CD4-positive, alpha-beta T cell treated with Interleukin-6 for 4 hours (primary cell): ENCODE data around the gene TRPM2.
"Not testable (repeated sequence)": the region's sequence is repeated elsewhere in the genome, so short reads cannot be mapped to it uniquely, and the experiment has no call there.

Experiments used
- DNase-seq: peaks from one replicate; pipeline ENCODE4 v3.0.0-alpha.2; 2020; ENCODE audit warnings: mixed read lengths

Gene TRPM2

GRCh38 chr21:44356160-44356559 lies 2.7 kb downstream of the TRPM2 start:
- DNase-seq, result no peak

GRCh38 chr21:44356636-44357035 lies 3.2 kb downstream of the TRPM2 start:
- DNase-seq, result no peak

- DNase-seq, result no peak
These were observed 3.8 kb downstream of the TRPM2 start for GRCh38 chr21:44357064-44357837.

- no peak for DNase-seq
These were observed 6.0 kb downstream of the TRPM2 start for GRCh38 chr21:44359396-44359795.

GRCh38 chr21:44360159-44360558 lies 6.7 kb downstream of the TRPM2 start:
- no peak for DNase-seq

- DNase-seq, result not testable (repeated sequence)
These were observed 8.5 kb downstream of the TRPM2 start for GRCh38 chr21:44361903-44362302.

- no peak for DNase-seq
These were observed 9.9 kb downstream of the TRPM2 start for GRCh38 chr21:44363278-44363677.

GRCh38 chr21:44364151-44365053 lies 11.0 kb downstream of the TRPM2 start:
- no peak for DNase-seq

- no peak for DNase-seq
These were observed 12.0 kb downstream of the TRPM2 start for GRCh38 chr21:44365251-44365966.

- no peak for DNase-seq
These were observed 12.7 kb downstream of the TRPM2 start for GRCh38 chr21:44365967-44366585.

GRCh38 chr21:44366586-44367211 lies 13.3 kb downstream of the TRPM2 start:
- no peak for DNase-seq

GRCh38 chr21:44368711-44369446 lies 15.5 kb downstream of the TRPM2 start:
- DNase-seq, result no peak

GRCh38 chr21:44370027-44370735 lies 16.8 kb downstream of the TRPM2 start:
- DNase-seq, result no peak

GRCh38 chr21:44370786-44371410 lies 17.5 kb downstream of the TRPM2 start:
- DNase-seq, result no peak

GRCh38 chr21:44371596-44371995 lies 18.2 kb downstream of the TRPM2 start:
- no peak for DNase-seq

GRCh38 chr21:44372616-44373015 lies 19.2 kb downstream of the TRPM2 start:
- no peak for DNase-seq

- no peak for DNase-seq
These were observed 21.3 kb downstream of the TRPM2 start for GRCh38 chr21:44374601-44375280.

- peak; percentile 16 for DNase-seq
These were observed 21.8 kb downstream of the TRPM2 start for GRCh38 chr21:44375281-44375651.

- no peak for DNase-seq
These were observed 22.4 kb downstream of the TRPM2 start for GRCh38 chr21:44375761-44376241.

- DNase-seq, result no peak
These were observed 23.2 kb downstream of the TRPM2 start for GRCh38 chr21:44376606-44377005.
